ENCODE results near the gene SRGAP1. TPM values are rescaled to one million over a fixed set of nuclear protein-coding genes. Genes with fewer than 3 reads are reported as not detected.
A peak's percentile ranks its signal among the peaks of the same experiment; 100 is the strongest.

The SRGAP1 gene
- total RNA-seq, 8 experiments from 2014 or later, result 2.2 to 11.4 (median 8.3) TPM

- 25 to 93% (median 74%) methylated on average over 2 to 4 of the region's 4 CpGs for WGBS, 10 experiments
Observed at GRCh38 chr12:63977441-63977840, 132.9 kb downstream of the SRGAP1 start.

GRCh38 chr12:63978519-63978918, 134.0 kb downstream of the SRGAP1 start:
- ATAC-seq (replicated peaks in 6 of 8), result peak in 2 of 8 experiments; percentile 26 to 32
- WGBS, 10 experiments, result 0 to 100% (median 50%) methylated on average over 1 of the region's 1 CpG; no CpG with 5 or more reads in 2 of the 10 experiments
- in situ Hi-C loops (cut with MboI; ENCODE audit: low pct_unique_long_range_greater_than_20kb in 2 of 9, low sequenced_read_pairs in 9 of 9, unreplicated experiment in 9 of 9), result no loop called here
- Histone ChIP-seq H3K4me3 (no peak overlapping the region), H3K27ac (no peak overlapping the region), H3K4me1 (replicated peaks in 1 of 2) (peaks cover 3 to 10% of the 10 kb centered on the region in 2 donors)

More at GRCh38 chr12:63977441-63977840, 132.9 kb downstream of the SRGAP1 start:
- no peak overlapping the region for H3K4me3 ChIP-seq
- in situ Hi-C loops (cut with MboI; ENCODE audit: low pct_unique_long_range_greater_than_20kb in 2 of 9, low sequenced_read_pairs in 9 of 9, unreplicated experiment in 9 of 9), result no loop called here
- peak in 1 of 8 experiments; percentile 33 for ATAC-seq (replicated peaks in 6 of 8)
- H3K27ac ChIP-seq, result no peak overlapping the region
- H3K4me1 ChIP-seq (replicated peaks in 1 of 2), result peaks cover 3 to 10% of the 10 kb centered on the region in 2 donors

GRCh38 chr12:63980211-63980610, 135.7 kb downstream of the SRGAP1 start:
- in situ Hi-C loops (cut with MboI; ENCODE audit: low pct_unique_long_range_greater_than_20kb in 2 of 9, low sequenced_read_pairs in 9 of 9, unreplicated experiment in 9 of 9), result no loop called here
- Histone ChIP-seq H3K4me1 (replicated peaks in 1 of 2) (peaks cover 0 to 10% of the 10 kb centered on the region in 2 donors), H3K27ac (no peak overlapping the region), H3K4me3 (no peak overlapping the region)
- ATAC-seq (replicated peaks in 6 of 8), result no peak
- WGBS, 10 experiments, result 90 to 100% (median 100%) methylated on average over 1 to 4 of the region's 4 CpGs; no CpG with 5 or more reads in 2 of the 10 experiments

- H3K4me3 ChIP-seq, result no peak overlapping the region
- no peak for ATAC-seq (replicated peaks in 6 of 8)
- H3K4me1 ChIP-seq (replicated peaks in 1 of 2), result peaks cover 0 to 10% of the 10 kb centered on the region in 2 donors
- 0 to 83% (median 69%) methylated on average over 1 to 2 of the region's 2 CpGs; no CpG with 5 or more reads in 4 of the 10 experiments for WGBS, 10 experiments
- in situ Hi-C loops (cut with MboI; ENCODE audit: low pct_unique_long_range_greater_than_20kb in 2 of 9, low sequenced_read_pairs in 9 of 9, unreplicated experiment in 9 of 9), result no loop called here
- H3K27ac ChIP-seq, result no peak overlapping the region
Observed at GRCh38 chr12:63981343-63981742, 136.8 kb downstream of the SRGAP1 start.

GRCh38 chr12:63982604-63983295, 138.2 kb downstream of the SRGAP1 start:
- peak in 3 of 8 experiments; percentile 44 to 92 (median 77) for ATAC-seq (replicated peaks in 6 of 8)
- 6 to 100% (median 80%) methylated on average over 2 to 4 of the region's 4 CpGs; no CpG with 5 or more reads in 1 of the 10 experiments for WGBS, 10 experiments
- in situ Hi-C loops (cut with MboI; ENCODE audit: low pct_unique_long_range_greater_than_20kb in 2 of 9, low sequenced_read_pairs in 9 of 9, unreplicated experiment in 9 of 9), result no loop called here
- no peak overlapping the region for H3K4me3 ChIP-seq
- H3K27ac ChIP-seq, result no peak overlapping the region
- H3K4me1 ChIP-seq (replicated peaks in 1 of 2), result peaks cover 0 to 6% of the 10 kb centered on the region in 2 donors

- Histone ChIP-seq H3K27ac (no peak overlapping the region), H3K4me3 (no peak overlapping the region), H3K4me1 (replicated peaks in 1 of 2) (no peaks in the 10 kb centered on the region)
- no peak for ATAC-seq (replicated peaks in 6 of 8)
- in situ Hi-C loops (cut with MboI; ENCODE audit: low pct_unique_long_range_greater_than_20kb in 2 of 9, low sequenced_read_pairs in 9 of 9, unreplicated experiment in 9 of 9), result no loop called here
Observed at GRCh38 chr12:63985456-63985855, 141.0 kb downstream of the SRGAP1 start.

- no peak overlapping the region for H3K27ac ChIP-seq
- H3K4me1 ChIP-seq (replicated peaks in 1 of 2), result no peaks in the 10 kb centered on the region
- ATAC-seq (replicated peaks in 6 of 8), result no peak
- in situ Hi-C loops (cut with MboI; ENCODE audit: low pct_unique_long_range_greater_than_20kb in 2 of 9, low sequenced_read_pairs in 9 of 9, unreplicated experiment in 9 of 9), result no loop called here
- WGBS, 10 experiments, result 78 to 100% (median 93%) methylated on average over 2 of the region's 2 CpGs; no CpG with 5 or more reads in 2 of the 10 experiments
- no peak overlapping the region for H3K4me3 ChIP-seq
Observed at GRCh38 chr12:63985945-63986344, 141.4 kb downstream of the SRGAP1 start.

GRCh38 chr12:63989301-63989845, 144.9 kb downstream of the SRGAP1 start:
- in situ Hi-C loops (cut with MboI; ENCODE audit: low pct_unique_long_range_greater_than_20kb in 2 of 9, low sequenced_read_pairs in 9 of 9, unreplicated experiment in 9 of 9), result no loop called here
- H3K27ac ChIP-seq, result no peak overlapping the region
- no peak overlapping the region for H3K4me3 ChIP-seq
- H3K4me1 ChIP-seq (replicated peaks in 1 of 2), result no peaks in the 10 kb centered on the region
- 0 to 100% (median 92%) methylated on average over 1 to 2 of the region's 2 CpGs; no CpG with 5 or more reads in 3 of the 10 experiments for WGBS, 10 experiments
- ATAC-seq (replicated peaks in 6 of 8), result peak in 1 of 8 experiments; percentile 24

GRCh38 chr12:63990828-63991547, 146.5 kb downstream of the SRGAP1 start:
- H3K4me3 ChIP-seq, result no peak overlapping the region
- 49 to 95% (median 88%) methylated on average over 3 to 7 of the region's 7 CpGs for WGBS, 10 experiments
- no peak overlapping the region for H3K27ac ChIP-seq
- in situ Hi-C loops (cut with MboI; ENCODE audit: low pct_unique_long_range_greater_than_20kb in 2 of 9, low sequenced_read_pairs in 9 of 9, unreplicated experiment in 9 of 9), result no loop called here
- no peak for ATAC-seq (replicated peaks in 6 of 8)
- peaks cover 0 to 4% of the 10 kb centered on the region in 2 donors for H3K4me1 ChIP-seq (replicated peaks in 1 of 2)

GRCh38 chr12:63994704-63995103, 150.2 kb downstream of the SRGAP1 start:
- in situ Hi-C loops (cut with MboI; ENCODE audit: low pct_unique_long_range_greater_than_20kb in 2 of 9, low sequenced_read_pairs in 9 of 9, unreplicated experiment in 9 of 9), result no loop called here
- WGBS, 10 experiments, result 0 to 100% (median 90%) methylated on average over 1 to 2 of the region's 2 CpGs; no CpG with 5 or more reads in 1 of the 10 experiments
- ATAC-seq (replicated peaks in 6 of 8), result peak in 4 of 8 experiments; percentile 41 to 86 (median 82)

GRCh38 chr12:63995512-63995911, 151.0 kb downstream of the SRGAP1 start:
- Histone ChIP-seq H3K4me3 (no peak overlapping the region), H3K27ac (no peak overlapping the region), H3K4me1 (replicated peaks in 1 of 2) (peaks cover 0 to 4% of the 10 kb centered on the region in 2 donors)
- in situ Hi-C loops (cut with MboI; ENCODE audit: low pct_unique_long_range_greater_than_20kb in 2 of 9, low sequenced_read_pairs in 9 of 9, unreplicated experiment in 9 of 9), result no loop called here
- ATAC-seq (replicated peaks in 6 of 8), result no peak

More at GRCh38 chr12:63994704-63995103, 150.2 kb downstream of the SRGAP1 start:
- H3K4me1 ChIP-seq (replicated peaks in 1 of 2), result peaks cover 0 to 4% of the 10 kb centered on the region in 2 donors
- no peak overlapping the region for H3K4me3 ChIP-seq
- no peak overlapping the region for H3K27ac ChIP-seq

GRCh38 chr12:63996556-63996955, 152.1 kb downstream of the SRGAP1 start:
- no peak for ATAC-seq (replicated peaks in 6 of 8)
- no peak overlapping the region for H3K27ac ChIP-seq
- no peak overlapping the region for H3K4me3 ChIP-seq
- peaks cover 0 to 4% of the 10 kb centered on the region in 2 donors for H3K4me1 ChIP-seq (replicated peaks in 1 of 2)
- WGBS, 10 experiments, result 67 to 100% (median 91%) methylated on average over 1 of the region's 1 CpG; no CpG with 5 or more reads in 3 of the 10 experiments
- in situ Hi-C loops (cut with MboI; ENCODE audit: low pct_unique_long_range_greater_than_20kb in 2 of 9, low sequenced_read_pairs in 9 of 9, unreplicated experiment in 9 of 9), result no loop called here

- in situ Hi-C loops (cut with MboI; ENCODE audit: low pct_unique_long_range_greater_than_20kb in 2 of 9, low sequenced_read_pairs in 9 of 9, unreplicated experiment in 9 of 9), result no loop called here
Observed at GRCh38 chr12:63997198-63997597, 152.7 kb downstream of the SRGAP1 start.

More at GRCh38 chr12:63997198-63997597, 152.7 kb downstream of the SRGAP1 start:
- 91 to 100% (median 100%) methylated on average over 1 of the region's 1 CpG; no CpG with 5 or more reads in 4 of the 10 experiments for WGBS, 10 experiments
- H3K27ac ChIP-seq, result no peak overlapping the region
- no peak for ATAC-seq (replicated peaks in 6 of 8)
- H3K4me1 ChIP-seq (replicated peaks in 1 of 2), result peaks cover 0 to 4% of the 10 kb centered on the region in 2 donors
- no peak overlapping the region for H3K4me3 ChIP-seq
